ENCODE measurements around the gene PAFAH2.

GRCh38 chr1:25929016-25929415, 68.8 kb downstream of the PAFAH2 start:
- no peak for TF ChIP-seq EZH2phosphoT487 (IDR thresholded peaks at IDR 0.05; ENCODE audit: low read depth)
- no peak for TF ChIP-seq CTCF (IDR thresholded peaks at IDR 0.05; ENCODE audit: low read depth, low read length)
